OCI-LY1 (cell line): ENCODE results near the gene CAPN11.

Experiments used
- H2AFZ ChIP-seq: fragments of 200-600 bp; sonication (generic), shearing (Covaris generic); 2 replicates; pipeline ENCODE4 v1.6.0; 2014; ENCODE audit warnings: antibody characterized with exemption, mild to moderate bottlenecking, low read length
- H3F3A ChIP-seq: fragments of 200-600 bp; sonication (generic), shearing (Covaris generic); 2 replicates; pipeline ENCODE4 v1.6.0; 2014; ENCODE audit warnings: mild to moderate bottlenecking, antibody characterized with exemption, low read length, moderate library complexity; ENCODE audit not compliant: insufficient read depth
- H3K27ac ChIP-seq: fragments of 200-600 bp; sonication (generic); 2 replicates; pipeline ENCODE4 v1.5.1; 2014; ENCODE audit warnings: low read length, mixed run types, mild to moderate bottlenecking, low read depth; ENCODE audit not compliant: poor library complexity, severe bottlenecking
- H3K27me3 ChIP-seq: fragments of 200-600 bp; sonication (generic); 2 replicates; pipeline ENCODE4 v1.6.0; 2014; ENCODE audit warnings: antibody characterized with exemption, mild to moderate bottlenecking, low read length, moderate library complexity; ENCODE audit not compliant: insufficient read depth
- H3K36me3 ChIP-seq: fragments of 200-600 bp; sonication (generic); 2 replicates; pipeline ENCODE4 v1.6.1; 2014; ENCODE audit warnings: mild to moderate bottlenecking, antibody characterized with exemption, low read length, moderate library complexity, mixed read lengths; ENCODE audit not compliant: insufficient read depth
- H3K4me1 ChIP-seq: fragments of 200-600 bp; sonication (generic); 2 replicates; pipeline ENCODE4 v1.5.1; 2014; ENCODE audit warnings: mild to moderate bottlenecking, low read length, moderate library complexity; ENCODE audit not compliant: insufficient read depth, severe bottlenecking
- H3K4me2 ChIP-seq: fragments of 200-600 bp; sonication (generic), shearing (Covaris generic); 2 replicates; pipeline ENCODE4 v1.6.1; 2014; ENCODE audit warnings: low read length
- H3K4me3 ChIP-seq: fragments of 200-600 bp; sonication (generic); 2 replicates; pipeline ENCODE4 v1.5.1; 2014; ENCODE audit warnings: low read length, low read depth, mild to moderate bottlenecking, mixed read lengths; ENCODE audit not compliant: poor library complexity, severe bottlenecking
- H3K79me2 ChIP-seq: fragments of 200-600 bp; shearing (Covaris generic); 2 replicates; pipeline ENCODE4 v1.6.1; 2016; ENCODE audit warnings: mixed run types, low read length, mixed read lengths; ENCODE audit not compliant: insufficient read depth
- H3K9ac ChIP-seq: fragments of 200-600 bp; sonication (generic), shearing (Covaris generic); 2 replicates; pipeline ENCODE4 v1.6.1; 2014; ENCODE audit warnings: mild to moderate bottlenecking, low read length, mixed read lengths
- H3K9me2 ChIP-seq: fragments of 200-600 bp; sonication (generic), shearing (Covaris generic); 2 replicates; pipeline ENCODE4 v1.6.1; 2014; ENCODE audit warnings: low read depth, mild to moderate bottlenecking, low read length, mixed read lengths
- H3K9me3 ChIP-seq: fragments of 200-600 bp; shearing (Covaris generic); 2 replicates; pipeline ENCODE4 v1.6.1; 2014; ENCODE audit warnings: low read length, mixed read lengths
- H4K20me1 ChIP-seq: fragments of 200-600 bp; sonication (generic), shearing (Covaris generic); 2 replicates; pipeline ENCODE4 v1.6.0; 2016; ENCODE audit warnings: mild to moderate bottlenecking, low read length; ENCODE audit not compliant: insufficient read depth
- EZH2 ChIP-seq: fragments of 200-600 bp; sonication (generic), shearing (Covaris generic); IDR thresholded peaks from 2 replicates; pipeline ENCODE4 v1.8.0; 2017; ENCODE audit warnings: borderline replicate concordance, mixed run types, mild to moderate bottlenecking, antibody characterized with exemption, low read length, moderate library complexity, mixed read lengths
- TF ChIP-seq, protein P1 (sequence below): fragments of 200-600 bp; sonication (generic), shearing (Covaris generic); IDR thresholded peaks from 2 replicates; pipeline ENCODE4 v1.5.1; 2017; ENCODE audit warnings: mild to moderate bottlenecking, antibody characterized with exemption, low read length, moderate library complexity, mixed read lengths

CAPN11 gene

DNA sequence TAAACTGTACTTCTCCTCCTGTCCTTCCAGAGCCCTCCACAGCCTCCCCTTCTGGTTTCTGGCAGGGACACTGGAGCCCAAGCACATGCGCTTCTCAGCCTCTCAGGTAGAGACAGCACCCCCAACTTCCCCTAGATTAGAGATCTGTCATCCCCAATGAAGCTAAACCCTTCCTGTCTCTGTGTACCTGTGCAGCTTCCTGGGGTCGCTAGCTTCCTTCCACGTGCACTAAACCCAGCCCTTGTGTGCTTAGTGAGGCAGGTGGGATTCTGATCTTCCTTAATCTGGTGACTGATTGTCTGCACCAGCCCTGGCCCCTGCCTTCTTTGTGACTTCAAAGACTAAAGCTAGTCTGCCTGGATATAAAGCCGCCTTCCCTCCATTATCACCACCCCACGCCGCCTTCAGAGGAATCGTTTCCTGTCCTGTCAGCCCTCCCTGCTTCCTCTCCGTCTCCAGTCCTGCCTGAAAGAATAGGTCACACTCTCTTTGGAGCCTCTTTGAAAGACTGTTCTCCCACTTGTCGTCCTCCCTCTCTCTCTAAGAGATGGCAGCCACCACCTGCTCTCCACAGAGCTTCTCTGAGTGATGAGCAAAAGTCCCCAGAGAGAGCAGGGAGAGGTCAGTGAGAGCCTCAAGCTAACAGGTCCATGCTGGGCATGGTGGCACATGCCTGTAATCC is 27.5 kb downstream of the CAPN11 start:
- Histone ChIP-seq H3F3A (no peaks in the 10 kb centered on the region), H3K36me3 (no peaks in the 10 kb centered on the region), H3K9me3 (no peaks in the 10 kb centered on the region), H3K4me1 (no peaks in the 10 kb centered on the region), H3K9me2 (no peaks in the 10 kb centered on the region), H2AFZ (no peak overlapping the region), H3K27ac (no peak overlapping the region), H3K4me3 (no peak overlapping the region), H3K27me3 (peaks cover 7% of the 10 kb centered on the region; the same call in 1 of the 2 replicates), H3K79me2 (no peaks in the 10 kb centered on the region), H3K4me2 (no peak overlapping the region), H4K20me1 (no peaks in the 10 kb centered on the region), H3K9ac (no peak overlapping the region)
- no peak for TF ChIP-seq EZH2
- TF ChIP-seq, protein P1, sequence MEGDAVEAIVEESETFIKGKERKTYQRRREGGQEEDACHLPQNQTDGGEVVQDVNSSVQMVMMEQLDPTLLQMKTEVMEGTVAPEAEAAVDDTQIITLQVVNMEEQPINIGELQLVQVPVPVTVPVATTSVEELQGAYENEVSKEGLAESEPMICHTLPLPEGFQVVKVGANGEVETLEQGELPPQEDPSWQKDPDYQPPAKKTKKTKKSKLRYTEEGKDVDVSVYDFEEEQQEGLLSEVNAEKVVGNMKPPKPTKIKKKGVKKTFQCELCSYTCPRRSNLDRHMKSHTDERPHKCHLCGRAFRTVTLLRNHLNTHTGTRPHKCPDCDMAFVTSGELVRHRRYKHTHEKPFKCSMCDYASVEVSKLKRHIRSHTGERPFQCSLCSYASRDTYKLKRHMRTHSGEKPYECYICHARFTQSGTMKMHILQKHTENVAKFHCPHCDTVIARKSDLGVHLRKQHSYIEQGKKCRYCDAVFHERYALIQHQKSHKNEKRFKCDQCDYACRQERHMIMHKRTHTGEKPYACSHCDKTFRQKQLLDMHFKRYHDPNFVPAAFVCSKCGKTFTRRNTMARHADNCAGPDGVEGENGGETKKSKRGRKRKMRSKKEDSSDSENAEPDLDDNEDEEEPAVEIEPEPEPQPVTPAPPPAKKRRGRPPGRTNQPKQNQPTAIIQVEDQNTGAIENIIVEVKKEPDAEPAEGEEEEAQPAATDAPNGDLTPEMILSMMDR, result no peak

- no peak overlapping the region for H3K4me3 ChIP-seq
- H3K9ac ChIP-seq, result no peak overlapping the region
- H3K9me2 ChIP-seq, result no peaks in the 10 kb centered on the region
- H3K4me1 ChIP-seq, result no peaks in the 10 kb centered on the region
- no peaks in the 10 kb centered on the region for H4K20me1 ChIP-seq
- no peak overlapping the region for H3K4me2 ChIP-seq
- no peaks in the 10 kb centered on the region for H3K79me2 ChIP-seq
- no peaks in the 10 kb centered on the region for H3F3A ChIP-seq
- H2AFZ ChIP-seq, result no peak overlapping the region
- no peak for TF ChIP-seq EZH2
- TF ChIP-seq, protein P1, result no peak
- H3K27ac ChIP-seq, result no peak overlapping the region
- H3K9me3 ChIP-seq, result no peaks in the 10 kb centered on the region
- no peaks in the 10 kb centered on the region for H3K36me3 ChIP-seq
- H3K27me3 ChIP-seq, result peaks cover 7% of the 10 kb centered on the region; the same call in 1 of the 2 replicates
These were observed 28.0 kb downstream of the CAPN11 start for GRCh38 chr6:44186635-44187025.

- TF ChIP-seq EZH2, result no peak
- TF ChIP-seq, protein P1, result no peak
- no peaks in the 10 kb centered on the region for H3K79me2 ChIP-seq
- no peak overlapping the region for H3K9ac ChIP-seq
- H2AFZ ChIP-seq, result no peak overlapping the region
- no peaks in the 10 kb centered on the region for H3K36me3 ChIP-seq
- no peaks in the 10 kb centered on the region for H3K9me2 ChIP-seq
- no peaks in the 10 kb centered on the region for H4K20me1 ChIP-seq
- no peak overlapping the region for H3K27ac ChIP-seq
- H3K4me3 ChIP-seq, result no peak overlapping the region
- peaks cover 4% of the 10 kb centered on the region; the same call in 1 of the 2 replicates for H3K27me3 ChIP-seq
- no peaks in the 10 kb centered on the region for H3F3A ChIP-seq
- no peak overlapping the region for H3K4me2 ChIP-seq
- peaks cover 9% of the 10 kb centered on the region for H3K4me1 ChIP-seq
- no peaks in the 10 kb centered on the region for H3K9me3 ChIP-seq
These were observed 30.2 kb downstream of the CAPN11 start for GRCh38 chr6:44188819-44189218.
